H9 (cell line): Measurements from ENCODE around the gene TYW1. TPM values are rescaled to one million over a fixed set of nuclear protein-coding genes. Genes with fewer than 3 reads are reported as not detected.

Source experiments
- DNase-seq: peaks from one replicate; pipeline ENCODE4 v3.0.0-alpha.2; 2017
- H2AFZ ChIP-seq: one replicate; pipeline ENCODE4 v1.6.1; 2013; ENCODE audit warnings: mild to moderate bottlenecking, low read length, control low read depth, moderate library complexity
- H2AK5ac ChIP-seq: 2 replicates; pipeline ENCODE4 v1.6.1; 2013; ENCODE audit warnings: low read length, control low read depth, mixed read lengths; ENCODE audit not compliant: insufficient read length
- H2BK120ac ChIP-seq: one replicate; pipeline ENCODE4 v1.6.1; 2013; ENCODE audit warnings: low read depth, mild to moderate bottlenecking, low read length, control low read depth, inconsistent platforms; ENCODE audit not compliant: poor library complexity, severe bottlenecking
- H2BK12ac ChIP-seq: 2 replicates; pipeline ENCODE4 v1.6.1; 2013; ENCODE audit warnings: low read length, control low read depth, mixed read lengths, low read depth; ENCODE audit not compliant: insufficient read length
- H2BK15ac ChIP-seq: 2 replicates; pipeline ENCODE4 v1.6.1; 2013; ENCODE audit warnings: low read depth, low read length, control low read depth
- H2BK20ac ChIP-seq: one replicate; pipeline ENCODE4 v1.6.1; 2013; ENCODE audit warnings: low read depth, mild to moderate bottlenecking, low read length, control low read depth, inconsistent platforms; ENCODE audit not compliant: poor library complexity, severe bottlenecking
- H2BK5ac ChIP-seq: 2 replicates; pipeline ENCODE4 v1.6.1; 2013; ENCODE audit warnings: low read length, control low read depth, mixed read lengths; ENCODE audit not compliant: insufficient read length
- H3K14ac ChIP-seq: 2 replicates; pipeline ENCODE4 v1.6.1; 2013; ENCODE audit warnings: low read length, control low read depth; ENCODE audit not compliant: insufficient read depth
- H3K18ac ChIP-seq: 2 replicates; pipeline ENCODE4 v1.6.1; 2013; ENCODE audit warnings: low read depth, mild to moderate bottlenecking, mixed read lengths, low read length, control low read depth; ENCODE audit not compliant: insufficient read length
- H3K23ac ChIP-seq: 2 replicates; pipeline ENCODE4 v1.6.1; 2013; ENCODE audit warnings: low read length, control low read depth, mixed read lengths, low read depth; ENCODE audit not compliant: insufficient read length
- H3K23me2 ChIP-seq: 2 replicates; pipeline ENCODE4 v1.6.1; 2013; ENCODE audit warnings: low read depth, mild to moderate bottlenecking, mixed read lengths, low read length, control low read depth; ENCODE audit not compliant: insufficient read length, poor library complexity, severe bottlenecking
- H3K27ac ChIP-seq: 2 replicates; pipeline ENCODE4 v1.5.1; 2013; ENCODE audit warnings: low read length, control low read depth, mixed read lengths, low read depth; ENCODE audit not compliant: insufficient read length
- H3K27me3 ChIP-seq: 2 replicates; pipeline ENCODE4 v1.6.1; 2013; ENCODE audit warnings: low read length, control low read depth, inconsistent platforms; ENCODE audit not compliant: insufficient read depth
- H3K4ac ChIP-seq: 2 replicates; pipeline ENCODE4 v1.6.1; 2013; ENCODE audit warnings: low read depth, mild to moderate bottlenecking, control low read depth, inconsistent platforms, low read length, moderate library complexity
- H3K4me1 ChIP-seq: 2 replicates; pipeline ENCODE4 v1.6.1; 2013; ENCODE audit warnings: low read length, control low read depth, inconsistent platforms; ENCODE audit not compliant: insufficient read depth
- H3K4me2 ChIP-seq: 2 replicates; pipeline ENCODE4 v1.6.1; 2013; ENCODE audit warnings: low read length, control low read depth, mixed read lengths; ENCODE audit not compliant: insufficient read length, insufficient read depth
- H3K56ac ChIP-seq: 2 replicates; pipeline ENCODE4 v1.6.1; 2013; ENCODE audit warnings: low read depth, mild to moderate bottlenecking, mixed read lengths, low read length, control low read depth; ENCODE audit not compliant: insufficient read length
- H3K79me1 ChIP-seq: 2 replicates; pipeline ENCODE4 v1.6.1; 2013; ENCODE audit warnings: low read depth, mild to moderate bottlenecking, moderate library complexity, low read length, control low read depth, inconsistent platforms; ENCODE audit not compliant: insufficient read depth, poor library complexity, severe bottlenecking
- H3K79me2 ChIP-seq: 2 replicates; pipeline ENCODE4 v1.6.1; 2013; ENCODE audit warnings: low read length, control low read depth, inconsistent platforms; ENCODE audit not compliant: insufficient read depth
- H3K9ac ChIP-seq: 2 replicates; pipeline ENCODE4 v1.6.1; 2013; ENCODE audit warnings: low read length, control low read depth, mixed read lengths; ENCODE audit not compliant: insufficient read length; ENCODE audit errors: extremely low read depth
- H3K9me3 ChIP-seq: one replicate; pipeline ENCODE4 v1.6.1; 2013; ENCODE audit warnings: low read depth, low read length, inconsistent platforms; ENCODE audit not compliant: control insufficient read depth
- H3T11ph ChIP-seq: one replicate; pipeline ENCODE4 v1.6.1; 2013; ENCODE audit warnings: mild to moderate bottlenecking, low read length, control low read depth, inconsistent platforms
- H4K20me1 ChIP-seq: one replicate; pipeline ENCODE4 v1.6.1; 2013; ENCODE audit not compliant: control insufficient read depth, insufficient read length, insufficient read depth
- H4K5ac ChIP-seq: 2 replicates; pipeline ENCODE4 v1.6.1; 2013; ENCODE audit warnings: low read depth, mild to moderate bottlenecking, mixed read lengths, low read length, control low read depth; ENCODE audit not compliant: insufficient read length
- H4K8ac ChIP-seq: replicated peaks from 2 replicates; pipeline ENCODE4 v1.6.1; 2013; ENCODE audit warnings: low read length, control low read depth, mixed read lengths, low read depth; ENCODE audit not compliant: insufficient read length
- H4K91ac ChIP-seq: 2 replicates; pipeline ENCODE4 v1.6.1; 2013; ENCODE audit warnings: low read depth, mild to moderate bottlenecking, moderate library complexity, mixed read lengths, low read length, control low read depth; ENCODE audit not compliant: insufficient read length
- H3K27ac Mint-ChIP-seq, 3 experiments: 2 replicates in 2 of 3; 3 replicates in 1 of 3; pipeline ENCODE4 v1.8.0; 2020 to 2021; ENCODE audit warnings: mixed read lengths in 3 of 3, mild to moderate bottlenecking in 1 of 3, moderate library complexity in 1 of 3
- H3K27me3 Mint-ChIP-seq: 2 replicates; pipeline ENCODE4 v1.8.0; 2021; ENCODE audit warnings: low read depth, mild to moderate bottlenecking, moderate library complexity, mixed read lengths
- H3K36me3 Mint-ChIP-seq, 3 experiments: 2 replicates in 2 of 3; 3 replicates in 1 of 3; pipeline ENCODE4 v1.8.0; 2020 to 2021; ENCODE audit warnings: low read depth in 3 of 3, mixed read lengths in 3 of 3; ENCODE audit not compliant: insufficient read depth in 1 of 3
- H3K4me1 Mint-ChIP-seq, 2 experiments: 2 replicates each; pipeline ENCODE4 v1.8.0; 2020; ENCODE audit warnings: mixed read lengths in 2 of 2
- H3K4me3 Mint-ChIP-seq, 2 experiments: 2 replicates in 1 of 2; 3 replicates in 1 of 2; pipeline ENCODE4 v1.8.0; 2020 to 2021; ENCODE audit warnings: mild to moderate bottlenecking in 2 of 2, mixed read lengths in 2 of 2, moderate library complexity in 1 of 2
- H3K9me3 Mint-ChIP-seq, 2 experiments: 2 replicates in 1 of 2; 3 replicates in 1 of 2; pipeline ENCODE4 v1.8.0; 2020; ENCODE audit warnings: mild to moderate bottlenecking in 2 of 2, mixed read lengths in 2 of 2, moderate library complexity in 1 of 2
- CTCF ChIP-seq: fragments of 200-600 bp; sonication (generic); conservative IDR thresholded peaks from 3 replicates; pipeline ENCODE4 v1.8.0; 2021; ENCODE audit warnings: antibody characterized with exemption, mild to moderate bottlenecking
- WGBS: extraction: QIAGEN DNeasy Blood & Tissue Kit; methylation state at CpG from one replicate; pipeline ENCODE4 v1.1.7; 2013; ENCODE audit warnings: missing lambda C conversion rate, low lambda C conversion rate, mixed read lengths; ENCODE audit not compliant: insufficient read length; ENCODE audit errors: extremely low coverage; 5-methylcytosine and 5-hydroxymethylcytosine counted together
- total RNA-seq: library from RNA; stranded (reverse); gene quantifications from 2 replicates; pipeline ENCODE4 v1.2.1, GENCODE V29; 2021

TYW1 gene
- total RNA-seq, 1 experiment from 2014 or later = 22.3 TPM

DNA sequence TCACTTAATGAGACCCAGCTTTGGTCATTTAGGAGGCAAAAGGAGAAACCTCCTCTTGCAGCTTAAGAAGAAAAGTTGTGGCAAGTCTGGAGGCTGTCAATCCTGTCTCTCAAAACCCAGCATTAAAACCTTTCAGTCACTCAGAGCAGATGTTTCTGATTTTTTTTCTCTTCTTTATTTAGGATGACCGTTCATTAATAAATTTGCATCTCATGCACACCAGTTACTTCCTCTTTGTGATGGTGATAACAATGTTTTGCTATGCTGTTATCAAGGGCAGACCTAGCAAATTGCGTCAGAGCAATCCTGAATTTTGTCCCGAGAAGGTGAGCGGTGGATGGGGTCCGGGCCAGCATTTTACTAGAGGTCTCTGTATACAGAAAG, 43.6 kb upstream of the TYW1 start:
- H3K36me3 Mint-ChIP-seq = peaks cover 17 to 72% (median 69%) of the 10 kb centered on the region in 3 experiments; a peak in 6 of 7 replicates
- H3K27ac Mint-ChIP-seq = no peak overlapping the region
- no peak overlapping the region for H3K4me3 Mint-ChIP-seq
- Histone ChIP-seq H3T11ph (no peak overlapping the region), H3K27ac (no peak overlapping the region), H3K23ac (no peak overlapping the region), H3K14ac (no peak overlapping the region), H3K56ac (no peak overlapping the region), H2BK120ac (no peak overlapping the region), H3K9ac (no peak overlapping the region), H3K4me2 (no peak overlapping the region), H4K8ac (no peak overlapping the region), H3K18ac (no peak overlapping the region), H2BK15ac (no peak overlapping the region), H3K4ac (no peak overlapping the region), H3K23me2 (no peaks in the 10 kb centered on the region), H2BK5ac (no peak overlapping the region), H3K79me2 (no peaks in the 10 kb centered on the region), H4K91ac (no peak overlapping the region), H3K79me1 (no peaks in the 10 kb centered on the region), H4K5ac (no peak overlapping the region), H4K20me1 (no peaks in the 10 kb centered on the region), H3K27me3 (no peaks in the 10 kb centered on the region), H2AFZ (no peak overlapping the region), H3K9me3 (no peaks in the 10 kb centered on the region), H2AK5ac (no peak overlapping the region), H2BK12ac (no peak overlapping the region), H2BK20ac (no peak overlapping the region), H3K4me1 (no peaks in the 10 kb centered on the region)
- WGBS = no CpG with 5 or more reads among the region's 5 CpGs
- no peak for TF ChIP-seq CTCF
- 0 out of 4 replicates have a peak, but pooled peaks cover 0 to 2% of the 10 kb centered on the region in 2 experiments for H3K4me1 Mint-ChIP-seq
- H3K9me3 Mint-ChIP-seq = no peaks in the 10 kb centered on the region
- no peaks in the 10 kb centered on the region for H3K27me3 Mint-ChIP-seq
- DNase-seq = no peak
